NCI-H2196 (cell line): ENCODE measurements around the gene GABARAPL1.
"Not testable (repeated sequence)": the region's sequence is repeated elsewhere in the genome, so short reads cannot be mapped to it uniquely, and the experiment has no call there.

Experiments
- DNase-seq: peaks from one replicate; lab custom pipeline; 2025; ENCODE audit not compliant: unreplicated experiment; lab: John Stamatoyannopoulos, UW

GABARAPL1 gene

GRCh38 chr12:10196210-10196609 lies 16.5 kb upstream of the GABARAPL1 start:
- no peak for DNase-seq

GRCh38 chr12:10197879-10198278 lies 14.8 kb upstream of the GABARAPL1 start:
- DNase-seq = no peak

GRCh38 chr12:10204495-10204894 lies 8.2 kb upstream of the GABARAPL1 start:
- DNase-seq = not testable (repeated sequence)

- DNase-seq = no peak
These were observed 7.4 kb upstream of the GABARAPL1 start for GRCh38 chr12:10205220-10205807.

- DNase-seq = no peak
These were observed 5.5 kb upstream of the GABARAPL1 start for GRCh38 chr12:10207136-10207535.

- DNase-seq = no peak
These were observed 2.5 kb upstream of the GABARAPL1 start for GRCh38 chr12:10210225-10210624.

- DNase-seq = no peak
These were observed 1.4 kb upstream of the GABARAPL1 start for GRCh38 chr12:10211101-10211939.

GRCh38 chr12:10211940-10212738 lies 538 bp upstream of the GABARAPL1 start:
- DNase-seq = peak; percentile 79

- peak; percentile 21 for DNase-seq
These were observed 775 bp downstream of the GABARAPL1 start for GRCh38 chr12:10213168-10214135.

- no peak for DNase-seq
These were observed 1.6 kb downstream of the GABARAPL1 start for GRCh38 chr12:10214136-10214894.

- no peak for DNase-seq
These were observed 2.2 kb downstream of the GABARAPL1 start for GRCh38 chr12:10214895-10215267.

GRCh38 chr12:10215436-10215835 lies 2.8 kb downstream of the GABARAPL1 start:
- no peak for DNase-seq

- not testable (repeated sequence) for DNase-seq
These were observed 3.3 kb downstream of the GABARAPL1 start for GRCh38 chr12:10215946-10216345.

GRCh38 chr12:10218021-10218420 lies 5.3 kb downstream of the GABARAPL1 start:
- no peak for DNase-seq

- DNase-seq = peak; percentile 34
These were observed 7.9 kb downstream of the GABARAPL1 start for GRCh38 chr12:10220398-10221077.

GRCh38 chr12:10221846-10222245 lies 9.2 kb downstream of the GABARAPL1 start:
- DNase-seq = no peak

GRCh38 chr12:10223208-10223607 lies 10.5 kb downstream of the GABARAPL1 start:
- no peak for DNase-seq

GRCh38 chr12:10225426-10225825 lies 12.7 kb downstream of the GABARAPL1 start:
- not testable (repeated sequence) for DNase-seq

- no peak for DNase-seq
These were observed 13.4 kb downstream of the GABARAPL1 start for GRCh38 chr12:10226086-10226485.
